Measurements from ENCODE around the gene PDE6D.

- TF ChIP-seq POLR2A (IDR thresholded peaks at IDR 0.05; ENCODE audit: low read depth, low read length) = no peak
- TF ChIP-seq TAF1 (IDR thresholded peaks at IDR 0.05; ENCODE audit: low read depth, low read length) = no peak
- TF ChIP-seq POLR2AphosphoS5 (IDR thresholded peaks at IDR 0.05; ENCODE audit: low read depth, low read length) = no peak
- no peak for TF ChIP-seq PAX5 (IDR thresholded peaks at IDR 0.05; ENCODE audit: insufficient read depth, low read length, severe bottlenecking)
- TF ChIP-seq SPI1 (IDR thresholded peaks at IDR 0.05; ENCODE audit: low read depth, low read length) = no peak
- no peak for TF ChIP-seq POU2F2 (IDR thresholded peaks at IDR 0.05; ENCODE audit: low read depth, low read length)
These were observed 88.2 kb downstream of the PDE6D start for GRCh38 chr2:231692847-231693246.

Measured in GM12891 (cell line).